ENCODE data around the gene CEP128.

- no peak for TF ChIP-seq CTCF (IDR thresholded peaks at IDR 0.05)
- no peak for TF ChIP-seq POLR2AphosphoS5 (IDR thresholded peaks at IDR 0.05)
- TF ChIP-seq EP300 (IDR thresholded peaks at IDR 0.05), result no peak
- no peak for TF ChIP-seq POLR2A (IDR thresholded peaks at IDR 0.05)
Measured at GRCh38 chr14:80901822-80902221, 39.7 kb downstream of the CEP128 start.

All from stomach (tissue), 4 donors.